GM21526 (cell line): ENCODE measurements around the gene RPL7A.
"Not testable (repeated sequence)": the region's sequence is repeated elsewhere in the genome, so short reads cannot be mapped to it uniquely, and the experiment has no call there.

ENCODE experiments used
- ATAC-seq: cut with Tn5 transposase; IDR thresholded peaks from one replicate; pipeline ENCODE4 v1.9.1; 2021; ENCODE audit warnings: moderate library complexity; ENCODE audit not compliant: unreplicated experiment, low FRiP score

RPL7A gene

GRCh38 chr9:133327834-133328484 lies 20.1 kb upstream of the RPL7A start:
- ATAC-seq: no peak

- not testable (repeated sequence) for ATAC-seq
Observed at GRCh38 chr9:133329306-133330156, 18.5 kb upstream of the RPL7A start.

- ATAC-seq: no peak
Observed at GRCh38 chr9:133331221-133331620, 16.8 kb upstream of the RPL7A start.

GRCh38 chr9:133331641-133332380 lies 16.2 kb upstream of the RPL7A start:
- ATAC-seq: no peak

- no peak for ATAC-seq
Observed at GRCh38 chr9:133332381-133332730, 15.7 kb upstream of the RPL7A start.

GRCh38 chr9:133333011-133333410 lies 15.0 kb upstream of the RPL7A start:
- ATAC-seq: no peak

GRCh38 chr9:133333566-133333965 lies 14.5 kb upstream of the RPL7A start:
- ATAC-seq: no peak

GRCh38 chr9:133334161-133334560 lies 13.9 kb upstream of the RPL7A start:
- no peak for ATAC-seq

- not testable (repeated sequence) for ATAC-seq
Observed at GRCh38 chr9:133334888-133335287, 13.1 kb upstream of the RPL7A start.

- ATAC-seq: peak; percentile 72
Observed at GRCh38 chr9:133335924-133336811, 11.8 kb upstream of the RPL7A start, which contains the start of gene SURF6. Gene SURF6 (minus strand): TSS chr9:133336188. CDS start chr9:133336132, 56 bp downstream.

- no peak for ATAC-seq
Observed at GRCh38 chr9:133339641-133340040, 8.4 kb upstream of the RPL7A start.

GRCh38 chr9:133340256-133340655 lies 7.8 kb upstream of the RPL7A start:
- no peak for ATAC-seq

- ATAC-seq: no peak
Observed at GRCh38 chr9:133340916-133341315, 7.1 kb upstream of the RPL7A start.

GRCh38 chr9:133341369-133342068 lies 6.5 kb upstream of the RPL7A start:
- ATAC-seq: no peak

GRCh38 chr9:133342069-133342406 lies 6.0 kb upstream of the RPL7A start:
- no peak for ATAC-seq

- no peak for ATAC-seq
Observed at GRCh38 chr9:133342570-133342969, 5.4 kb upstream of the RPL7A start.

GRCh38 chr9:133344071-133344470 lies 3.9 kb upstream of the RPL7A start:
- no peak for ATAC-seq

- ATAC-seq: no peak
Observed at GRCh38 chr9:133344979-133345378, 3.0 kb upstream of the RPL7A start.

GRCh38 chr9:133345596-133345995 lies 2.4 kb upstream of the RPL7A start:
- ATAC-seq: no peak
